NB4 (cell line): ENCODE results near the gene CSMD2.

Source experiments
- DNase-seq: peaks from one replicate; pipeline ENCODE4 v3.0.0; 2010; ENCODE audit warnings: low read depth
- H3K4me3 ChIP-seq: one replicate; pipeline ENCODE4 v1.5.1; 2011; ENCODE audit warnings: mild to moderate bottlenecking, low read depth, low read length, moderate library complexity
- CTCF ChIP-seq: IDR thresholded peaks from one replicate; pipeline ENCODE4 v1.5.1; 2012; ENCODE audit warnings: low read depth, low read length
- MYC ChIP-seq: IDR thresholded peaks from 2 replicates; pipeline ENCODE4 v1.6.1; 2011; ENCODE audit warnings: low read depth, low read length
- POLR2A ChIP-seq: IDR thresholded peaks from 2 replicates; pipeline ENCODE4 v1.6.1; 2011; ENCODE audit warnings: mild to moderate bottlenecking; ENCODE audit not compliant: insufficient read length; ENCODE audit errors: extremely low read depth
- TF ChIP-seq, protein P1 (sequence below): IDR thresholded peaks from 2 replicates; pipeline ENCODE4 v1.6.1; 2011; ENCODE audit warnings: low read depth, low read length

The CSMD2 gene

DNA sequence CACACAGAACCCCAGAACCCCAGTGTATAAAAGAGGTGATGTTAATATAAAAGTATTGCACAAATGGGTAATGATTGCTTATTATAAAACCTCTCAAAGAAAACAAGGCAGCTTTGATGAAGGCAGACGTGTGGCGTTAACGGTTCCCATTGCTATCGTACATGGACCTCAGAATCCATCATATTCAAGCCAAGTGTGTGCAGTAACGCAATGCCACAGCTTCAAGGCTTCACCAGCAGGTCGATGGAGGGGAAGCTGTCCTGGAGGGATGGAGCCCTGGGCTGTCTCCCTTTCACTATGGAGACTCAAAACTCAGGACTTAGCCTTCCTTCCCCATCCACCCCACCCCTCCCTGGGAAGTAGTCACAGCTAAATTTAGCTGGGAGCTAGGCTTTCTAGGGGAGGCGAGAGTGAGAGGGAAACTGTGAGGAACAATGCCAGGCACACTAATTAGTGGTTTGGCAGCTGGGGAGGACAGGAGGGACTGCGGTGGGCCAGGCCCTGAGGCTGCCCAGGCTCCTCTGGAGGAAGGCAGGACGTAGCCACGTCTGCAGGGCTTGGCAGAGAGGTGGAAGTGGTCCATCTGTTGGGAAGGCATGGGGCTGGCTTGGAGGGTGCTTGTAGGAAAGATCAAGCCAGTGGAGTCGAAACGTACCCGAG lies 180.0 kb downstream of the CSMD2 start:
- TF ChIP-seq MYC (no peak), CTCF (no peak), POLR2A (no peak)
- TF ChIP-seq, protein P1, sequence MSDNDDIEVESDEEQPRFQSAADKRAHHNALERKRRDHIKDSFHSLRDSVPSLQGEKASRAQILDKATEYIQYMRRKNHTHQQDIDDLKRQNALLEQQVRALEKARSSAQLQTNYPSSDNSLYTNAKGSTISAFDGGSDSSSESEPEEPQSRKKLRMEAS = no peak
- DNase-seq = no peak
- no peak overlapping the region for H3K4me3 ChIP-seq

GRCh38 chr1:33982419-33982818 lies 182.6 kb downstream of the CSMD2 start:
- no peak overlapping the region for H3K4me3 ChIP-seq
- no peak for DNase-seq
- TF ChIP-seq POLR2A = no peak
- no peak for TF ChIP-seq MYC
- no peak for TF ChIP-seq CTCF
- TF ChIP-seq, protein P1 = no peak

GRCh38 chr1:33979341-33979740 lies 185.7 kb downstream of the CSMD2 start:
- no peak overlapping the region for H3K4me3 ChIP-seq
- no peak for DNase-seq
- TF ChIP-seq MYC (no peak), CTCF (no peak), POLR2A (no peak)
- TF ChIP-seq, protein P1 = no peak

GRCh38 chr1:33975961-33976360 lies 189.1 kb downstream of the CSMD2 start:
- TF ChIP-seq MYC = no peak
- TF ChIP-seq POLR2A = no peak
- TF ChIP-seq CTCF = no peak
- TF ChIP-seq, protein P1 = no peak
- no peak for DNase-seq
- no peak overlapping the region for H3K4me3 ChIP-seq

DNA sequence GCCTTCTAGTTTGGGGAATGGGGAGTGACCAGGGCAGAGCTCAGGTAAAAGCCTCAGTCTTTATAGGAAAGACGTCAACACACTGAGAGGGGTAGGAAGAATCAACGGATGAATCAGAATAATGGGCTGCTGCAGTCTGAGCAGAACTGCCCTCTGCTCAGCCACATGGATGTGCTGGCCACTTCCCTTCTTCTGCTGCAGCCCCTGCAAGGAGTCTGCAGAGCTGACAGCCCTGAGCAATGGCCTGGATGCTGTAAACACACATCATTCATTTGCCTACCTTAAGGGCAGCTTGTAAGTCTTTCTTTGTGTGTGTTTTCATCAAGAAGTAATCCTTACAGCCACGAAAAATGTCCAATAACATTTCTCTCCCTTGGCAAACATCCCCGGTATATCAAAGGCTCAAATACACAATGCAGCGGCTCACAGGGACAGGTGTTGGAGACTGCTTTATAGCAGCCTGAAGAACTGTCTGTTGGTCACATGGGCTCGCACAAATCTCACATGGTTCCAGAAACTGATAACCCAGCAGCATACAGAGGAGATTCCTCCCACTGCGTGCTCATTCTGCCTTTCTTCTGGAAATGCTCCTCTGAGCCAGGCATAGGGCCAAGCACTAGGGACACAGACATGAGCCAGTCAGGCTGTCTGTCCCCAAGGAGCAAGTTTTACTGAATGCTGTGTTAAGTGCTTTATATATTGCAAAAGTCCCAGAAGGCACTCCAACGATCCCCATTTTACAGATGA lies 191.1 kb downstream of the CSMD2 start:
- H3K4me3 ChIP-seq = no peak overlapping the region
- no peak for DNase-seq
- TF ChIP-seq POLR2A (no peak), CTCF (no peak), MYC (no peak)
- TF ChIP-seq, protein P1 = no peak
